Sigmoid colon (tissue), 4 donors: ENCODE data around the gene RAB8A.

ENCODE experiments used
- CTCF ChIP-seq, 4 experiments: fragments of 450-650 bp in 3 of 4; fragments of 200-600 bp in 1 of 4; IDR thresholded peaks; one replicate each; pipeline ENCODE4 v1.5.1; 2016 to 2019; ENCODE audit warnings: antibody characterized with exemption in 4 of 4, mild to moderate bottlenecking in 3 of 4, moderate library complexity in 2 of 4
- EP300 ChIP-seq, 4 donors: sonication (generic); formaldehyde crosslinking; IDR thresholded peaks; one replicate each; pipeline ENCODE4 v1.6.1; 2017; ENCODE audit warnings: antibody characterized with exemption in 4 of 4
- POLR2A ChIP-seq, 2 donors: fragments of 450-650 bp; IDR thresholded peaks; one replicate each; pipeline ENCODE4 v1.6.1; 2016; ENCODE audit warnings: antibody characterized with exemption in 2 of 2, mild to moderate bottlenecking in 2 of 2, moderate library complexity in 2 of 2

- TF ChIP-seq POLR2A (IDR thresholded peaks at IDR 0.05) = no peak
- no peak for TF ChIP-seq CTCF (IDR thresholded peaks at IDR 0.05)
- no peak for TF ChIP-seq EP300 (IDR thresholded peaks at IDR 0.05)
Measured at GRCh38 chr19:16121141-16121540, 9.5 kb downstream of the RAB8A start.
